HG02970 (cell line): Measurements from ENCODE around the gene POTEC.
"Not testable (repeated sequence)": the region's sequence is repeated elsewhere in the genome, so short reads cannot be mapped to it uniquely, and the experiment has no call there.

Experiments used
- ATAC-seq: cut with Tn5 transposase; IDR thresholded peaks from one replicate; pipeline ENCODE4 v1.9.1; 2021; ENCODE audit warnings: mild to moderate bottlenecking, moderate library complexity, moderate number of reproducible peaks; ENCODE audit not compliant: unreplicated experiment, low FRiP score

POTEC gene

GRCh38 chr18:14543446-14543964 is at the start of gene POTEC:
POTEC (minus strand) TSS chr18:14543600; CDS start chr18:14543146, 454 bp downstream.
- ATAC-seq = not testable (repeated sequence)

GRCh38 chr18:14577971-14578370 is 34.6 kb upstream of the POTEC start:
- no peak for ATAC-seq

- not testable (repeated sequence) for ATAC-seq
Measured at GRCh38 chr18:14559502-14559901, 16.1 kb upstream of the POTEC start.

GRCh38 chr18:14531659-14532058 is 11.7 kb downstream of the POTEC start:
- not testable (repeated sequence) for ATAC-seq

GRCh38 chr18:14510707-14511106 is 32.7 kb downstream of the POTEC start:
- not testable (repeated sequence) for ATAC-seq

GRCh38 chr18:14503691-14504090 is 39.7 kb downstream of the POTEC start:
- not testable (repeated sequence) for ATAC-seq

- ATAC-seq = not testable (repeated sequence)
Measured at GRCh38 chr18:14501894-14502293, 41.5 kb downstream of the POTEC start.

GRCh38 chr18:14489256-14490014 is 54.0 kb downstream of the POTEC start:
- not testable (repeated sequence) for ATAC-seq

- not testable (repeated sequence) for ATAC-seq
Measured at GRCh38 chr18:14488789-14489188, 54.6 kb downstream of the POTEC start.

- ATAC-seq = not testable (repeated sequence)
Measured at GRCh38 chr18:14486926-14487580, 56.3 kb downstream of the POTEC start.

GRCh38 chr18:14479076-14479475 is 64.3 kb downstream of the POTEC start:
- ATAC-seq = not testable (repeated sequence)

GRCh38 chr18:14475520-14475919 is 67.9 kb downstream of the POTEC start:
- not testable (repeated sequence) for ATAC-seq

- not testable (repeated sequence) for ATAC-seq
Measured at GRCh38 chr18:14474752-14475151, 68.6 kb downstream of the POTEC start.

GRCh38 chr18:14474007-14474720 is 69.2 kb downstream of the POTEC start:
- ATAC-seq = not testable (repeated sequence)

- not testable (repeated sequence) for ATAC-seq
Measured at GRCh38 chr18:14473250-14474006, 70.0 kb downstream of the POTEC start.

- not testable (repeated sequence) for ATAC-seq
Measured at GRCh38 chr18:14471286-14471685, 72.1 kb downstream of the POTEC start.

- not testable (repeated sequence) for ATAC-seq
Measured at GRCh38 chr18:14470446-14470845, 73.0 kb downstream of the POTEC start.

GRCh38 chr18:14470046-14470445 is 73.4 kb downstream of the POTEC start:
- ATAC-seq = not testable (repeated sequence)

- not testable (repeated sequence) for ATAC-seq
Measured at GRCh38 chr18:14465989-14466388, 77.4 kb downstream of the POTEC start.
